ENCODE results near the gene RABL6. TPM values are rescaled to one million over a fixed set of nuclear protein-coding genes. Genes with fewer than 3 reads are reported as not detected.

RABL6 gene
- total RNA-seq, 1 experiment from 2014 or later, result 23.6 TPM

DNA sequence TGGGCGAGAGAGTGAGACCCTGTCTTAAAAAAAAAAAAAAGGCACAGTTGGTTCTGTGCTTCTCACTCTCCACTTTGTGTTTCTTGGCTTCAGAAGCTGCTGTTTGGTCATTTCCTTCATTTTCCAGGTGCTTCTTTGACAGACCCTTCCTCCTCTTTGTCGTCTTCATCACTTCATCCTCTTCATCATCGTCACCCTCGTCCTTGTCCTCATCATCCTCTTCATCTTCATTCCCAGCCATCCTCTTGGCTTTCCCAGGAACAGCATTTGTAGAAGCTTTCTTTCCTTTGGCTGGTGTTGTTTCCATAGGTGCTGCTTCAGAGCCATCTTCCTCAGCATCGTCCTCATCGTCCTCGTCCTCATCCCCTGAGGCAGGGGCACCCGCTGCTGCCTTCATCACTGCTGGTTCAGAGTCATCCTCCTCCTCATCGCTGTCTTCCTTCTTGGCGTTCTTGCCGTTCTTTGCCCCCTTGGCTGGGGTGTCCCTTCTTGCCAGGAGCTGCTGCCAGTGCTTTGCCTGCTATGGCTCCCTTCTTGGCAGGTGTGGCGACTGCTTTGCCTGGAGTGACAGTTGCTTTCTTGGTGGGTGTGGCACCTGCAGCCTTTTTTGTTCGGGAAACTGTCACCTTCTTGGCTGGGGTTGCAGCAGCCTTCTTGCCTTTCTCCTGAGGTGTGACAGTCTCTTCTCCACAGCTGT lies 7.1 kb downstream of the RABL6 start:
- DNase-seq (ENCODE audit: low spot score), result no peak

- DNase-seq (ENCODE audit: low spot score), result no peak
These were observed 7.7 kb downstream of the RABL6 start for GRCh38 chr9:136815422-136815782.

- DNase-seq (ENCODE audit: low spot score), result no peak
These were observed 13.4 kb downstream of the RABL6 start for GRCh38 chr9:136820971-136821825.

DNA sequence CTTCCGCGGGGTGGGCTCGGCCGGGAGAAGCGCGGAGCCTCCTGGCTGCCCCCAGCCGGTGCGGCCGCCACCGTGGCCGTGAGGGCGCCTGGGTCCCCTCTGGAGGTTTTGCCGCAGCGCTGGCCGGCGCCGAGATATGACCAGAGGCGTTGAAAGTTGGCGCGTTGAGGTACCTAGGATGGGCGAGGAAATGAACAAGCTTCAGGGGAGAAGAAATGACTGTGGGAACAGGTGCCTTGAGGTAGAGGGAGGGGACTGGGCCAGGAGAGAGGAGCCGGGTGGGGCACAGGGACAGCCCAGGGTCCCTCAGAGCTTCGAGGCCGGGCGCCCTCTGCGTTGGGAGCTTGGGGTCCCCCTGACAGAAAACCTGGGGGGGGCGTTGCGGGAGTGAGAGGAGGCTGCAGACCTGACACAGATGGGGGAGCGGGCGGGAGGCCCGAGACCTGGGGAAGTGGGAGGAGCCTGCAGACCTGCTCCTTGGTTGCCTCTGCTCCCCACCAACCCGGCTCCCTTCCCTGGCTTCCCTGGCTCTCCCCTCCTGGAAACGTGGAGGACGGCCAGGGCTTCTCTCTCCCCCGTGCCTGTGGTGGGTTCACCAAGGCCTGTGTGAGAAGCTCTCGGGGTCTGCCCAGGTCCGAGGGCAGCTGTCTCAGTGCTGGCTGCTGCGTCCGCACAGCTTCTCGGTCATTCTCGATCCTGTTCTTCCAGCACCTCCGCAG lies 14.2 kb downstream of the RABL6 start:
- no peak for DNase-seq (ENCODE audit: low spot score)

DNA sequence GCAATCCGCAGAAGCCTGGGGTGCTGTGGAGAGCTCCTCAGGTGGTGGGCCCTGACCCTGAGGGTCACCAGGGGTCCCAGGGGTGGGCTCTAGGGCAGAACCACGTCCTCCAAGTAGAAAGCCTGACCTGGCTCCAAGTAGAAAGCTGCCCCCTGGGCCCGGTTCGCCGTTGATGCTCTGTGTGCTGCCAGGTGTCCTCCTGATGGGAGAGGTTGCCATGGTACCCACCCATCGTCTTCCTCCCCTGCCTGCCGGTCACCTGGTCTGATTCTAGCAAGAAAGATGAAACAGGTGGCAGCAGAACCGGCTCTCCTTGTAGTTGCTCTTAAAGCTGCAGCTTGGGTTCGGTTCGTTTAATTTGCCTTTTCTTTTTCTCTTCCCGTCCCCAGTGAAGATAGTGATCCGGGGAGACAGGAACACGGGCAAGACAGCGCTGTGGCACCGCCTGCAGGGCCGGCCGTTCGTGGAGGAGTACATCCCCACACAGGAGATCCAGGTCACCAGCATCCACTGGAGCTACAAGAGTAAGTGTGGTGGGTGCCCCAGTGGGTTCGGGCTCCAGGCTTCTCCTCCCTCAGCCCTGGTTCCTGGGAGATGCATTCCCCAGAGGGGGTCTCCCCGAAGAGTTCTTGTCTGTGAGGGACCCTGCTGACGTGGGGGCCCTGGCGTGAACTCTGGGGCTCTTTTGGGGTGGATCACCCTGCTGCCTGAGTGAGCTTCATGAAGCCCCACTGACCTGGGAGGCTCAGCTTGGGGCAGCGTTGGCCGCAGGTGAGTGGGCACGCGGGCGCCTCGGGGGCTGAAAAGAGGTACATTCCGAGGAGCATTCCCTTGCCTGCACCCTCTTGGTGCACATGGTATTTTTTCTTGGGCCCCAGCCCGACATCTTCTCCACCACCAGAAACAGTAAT lies 15.6 kb downstream of the RABL6 start:
- DNase-seq (ENCODE audit: low spot score), result no peak

DNA sequence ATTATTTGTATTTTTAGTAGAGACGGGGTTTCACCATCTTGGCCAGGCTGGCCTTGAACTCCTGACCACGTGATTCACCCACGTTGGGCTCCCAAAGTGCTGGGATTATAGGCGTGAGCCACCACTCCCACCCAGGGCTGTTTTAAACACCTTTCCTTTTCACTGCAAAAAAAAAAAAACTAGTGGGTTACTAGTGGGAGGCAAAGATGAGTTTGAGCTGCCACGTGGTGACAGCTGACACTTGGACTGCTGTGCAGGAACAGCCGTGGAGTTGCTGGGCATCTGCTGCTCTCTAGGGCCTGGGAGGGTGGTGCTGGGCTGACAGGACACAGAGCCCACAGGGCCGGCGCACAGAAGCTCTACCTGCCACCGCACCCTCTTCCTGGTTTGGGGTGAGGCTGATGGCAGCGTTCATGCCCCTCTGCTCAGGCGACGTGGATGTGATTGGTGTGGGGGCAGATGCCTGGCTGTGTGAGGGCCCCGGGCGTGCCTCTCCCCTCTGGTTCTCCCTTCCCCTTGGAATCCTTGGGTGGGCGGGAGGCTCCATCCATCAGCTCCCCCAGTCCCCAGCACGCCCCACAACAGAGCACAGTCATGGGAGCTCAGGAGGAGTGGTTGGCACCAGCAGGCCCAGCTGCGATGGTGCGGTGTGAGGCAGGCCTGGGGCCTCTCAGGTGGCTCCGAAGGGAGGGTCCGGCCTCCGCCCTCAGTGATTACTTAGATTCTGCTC lies 16.9 kb downstream of the RABL6 start:
- no peak for DNase-seq (ENCODE audit: low spot score)

DNA sequence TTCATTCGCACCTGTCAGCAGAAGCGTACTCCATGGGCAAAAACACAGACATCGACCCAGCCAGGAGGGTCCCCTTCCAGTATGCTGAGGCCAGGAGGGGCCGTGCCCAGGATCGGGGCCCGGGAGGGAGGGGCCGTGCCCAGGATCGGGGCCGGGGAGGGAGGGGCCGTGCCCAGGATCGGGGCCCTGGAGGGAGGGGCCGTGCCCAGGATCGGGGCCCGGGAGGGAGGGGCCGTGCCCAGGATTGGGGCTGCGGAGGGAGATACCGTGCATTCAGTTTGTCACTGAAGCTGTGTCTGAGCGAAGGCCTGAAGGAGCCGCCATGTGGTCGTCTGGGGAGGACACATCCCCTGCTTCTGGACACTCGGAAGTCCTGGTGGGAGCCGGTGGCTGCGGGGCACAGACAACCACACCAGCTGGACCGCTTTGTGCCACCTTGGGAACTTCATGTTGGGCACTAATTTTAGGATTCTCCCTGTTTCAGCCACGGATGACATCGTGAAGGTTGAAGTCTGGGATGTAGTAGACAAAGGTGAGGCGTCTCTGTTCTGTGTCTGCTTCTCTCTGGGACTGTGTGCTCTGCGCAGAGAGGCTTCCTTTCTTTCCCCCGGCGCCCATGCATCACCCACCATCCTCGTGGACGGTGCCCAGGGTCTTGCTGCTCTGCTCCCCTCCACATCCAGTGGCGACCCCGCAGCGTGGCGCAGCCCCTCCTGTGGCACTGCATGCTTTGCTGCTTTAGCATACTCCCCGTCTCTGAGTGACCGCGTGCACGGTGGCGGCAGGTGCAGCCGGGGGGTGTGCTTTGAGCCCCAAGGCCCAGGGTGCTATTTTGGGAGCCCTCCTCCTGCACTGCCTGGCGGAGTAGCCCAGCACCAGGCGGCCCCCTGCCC lies 17.8 kb downstream of the RABL6 start:
- no peak for DNase-seq (ENCODE audit: low spot score)

GRCh38 chr9:136826188-136826541 lies 18.4 kb downstream of the RABL6 start:
- DNase-seq (ENCODE audit: low spot score), result no peak

- DNase-seq (ENCODE audit: low spot score), result no peak
These were observed 19.2 kb downstream of the RABL6 start for GRCh38 chr9:136826703-136827582.

DNA sequence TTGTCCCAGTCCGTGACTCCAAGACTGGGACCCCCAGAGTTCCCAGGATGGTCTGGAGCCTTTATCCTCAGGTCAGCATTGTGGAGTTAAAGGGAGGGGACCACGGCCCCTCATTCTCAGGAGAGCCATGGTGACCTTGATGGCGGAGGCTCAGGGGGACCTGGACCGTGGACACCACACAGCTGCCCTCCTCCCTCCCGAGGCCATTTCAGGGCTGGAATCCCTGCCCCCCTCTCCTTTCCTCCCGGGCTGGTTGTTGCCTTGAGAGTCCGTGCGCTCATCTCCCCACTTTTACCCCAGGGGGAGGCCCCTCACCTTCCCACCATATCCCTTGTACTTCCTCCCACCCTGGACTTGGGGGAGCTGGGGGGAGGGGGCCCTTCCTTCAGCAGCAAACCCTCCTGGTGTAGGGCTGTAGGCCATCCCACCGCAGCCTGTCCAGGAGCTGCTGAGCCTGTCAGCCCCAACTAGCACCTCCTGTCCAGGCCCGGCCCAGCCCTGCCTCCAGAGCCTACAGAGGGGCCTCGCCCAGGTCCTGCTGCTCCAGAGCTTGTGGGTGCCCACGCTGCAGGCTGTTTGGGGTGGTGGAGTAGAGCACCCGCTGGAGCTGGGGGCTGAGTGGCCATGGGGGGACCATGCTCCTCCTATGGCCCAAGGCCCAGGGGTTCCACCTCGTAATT lies 20.2 kb downstream of the RABL6 start:
- DNase-seq (ENCODE audit: low spot score), result no peak

GRCh38 chr9:136828474-136829140 lies 20.9 kb downstream of the RABL6 start:
- no peak for DNase-seq (ENCODE audit: low spot score)

- no peak for DNase-seq (ENCODE audit: low spot score)
These were observed 21.7 kb downstream of the RABL6 start for GRCh38 chr9:136829412-136829811.

DNA sequence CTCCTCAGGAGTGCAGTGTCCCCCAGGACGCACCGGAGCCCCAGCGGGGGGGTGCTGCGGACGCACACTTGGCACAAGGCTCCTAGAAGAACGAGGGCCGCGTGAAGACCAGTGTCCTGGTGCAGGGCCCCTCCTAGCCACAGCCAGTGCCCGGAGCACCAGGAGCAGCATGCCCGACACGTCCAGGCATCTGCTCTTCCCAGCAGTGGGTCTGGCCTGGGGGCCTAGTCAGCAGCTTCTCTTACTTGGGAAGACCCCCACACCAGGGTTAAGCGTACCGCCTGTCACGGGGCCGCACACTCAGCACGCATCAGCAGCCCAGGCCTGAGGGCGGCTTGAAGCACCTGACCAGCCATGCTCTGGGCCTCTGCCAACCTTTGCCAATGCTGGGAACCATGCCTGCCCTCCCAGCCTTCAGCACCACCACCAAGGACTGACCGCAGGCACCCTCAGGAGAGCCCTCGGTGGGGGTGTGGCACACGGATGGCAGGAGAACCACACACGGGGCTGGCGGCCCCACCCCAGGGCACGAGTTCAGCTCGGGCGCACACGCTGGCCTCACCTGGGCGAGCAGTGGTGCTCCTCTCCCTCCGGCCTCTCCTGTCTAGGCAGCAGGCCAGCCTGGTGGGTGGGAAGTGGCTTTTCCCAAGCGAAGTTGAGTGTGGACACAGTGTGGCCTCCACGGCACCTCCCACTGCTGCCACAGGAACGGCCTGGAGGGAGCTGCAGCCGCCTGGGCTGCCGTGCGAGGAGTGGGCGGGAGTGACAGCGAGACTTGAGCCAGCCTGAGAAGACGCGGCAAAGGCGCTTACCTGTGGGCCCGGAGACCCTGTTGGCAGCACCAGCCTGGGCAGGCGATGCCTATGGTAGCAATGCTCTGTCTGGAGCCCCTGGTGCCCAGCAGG lies 22.5 kb downstream of the RABL6 start:
- DNase-seq (ENCODE audit: low spot score), result no peak

DNA sequence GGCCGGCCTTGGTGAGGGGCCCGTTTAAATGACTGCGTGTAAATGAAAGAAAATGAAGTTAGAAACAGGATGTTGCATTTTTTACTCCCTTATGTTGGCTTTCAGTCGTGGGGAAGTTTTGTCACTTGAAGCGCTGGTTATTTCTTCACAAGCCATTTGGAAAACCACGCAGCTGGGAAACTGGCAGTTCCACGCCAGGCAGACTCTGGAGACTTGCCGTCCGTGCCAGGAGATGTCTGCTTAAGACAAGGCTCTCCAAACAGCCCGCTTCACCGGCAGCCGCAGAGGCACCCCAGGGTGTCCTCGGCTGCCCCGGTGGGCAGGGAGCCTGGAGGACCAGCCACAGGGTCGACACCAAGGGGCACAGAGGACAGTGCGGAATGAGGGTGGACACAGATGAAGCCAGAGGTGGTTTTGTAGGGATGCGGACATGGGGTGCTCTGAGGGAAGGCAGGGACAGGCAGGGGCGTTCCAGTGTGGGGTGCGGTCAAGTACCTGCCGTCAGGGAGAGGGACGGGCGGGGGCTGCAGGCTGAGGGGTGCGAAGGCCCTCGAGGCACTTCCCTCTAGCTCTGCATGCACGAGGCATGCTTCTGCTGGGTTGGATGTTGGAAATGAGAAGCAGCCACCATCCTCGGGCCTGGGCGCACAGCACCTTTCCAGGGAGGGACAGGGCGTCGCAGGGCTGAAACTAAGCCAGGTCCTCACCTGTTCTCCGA lies 23.4 kb downstream of the RABL6 start:
- no peak for DNase-seq (ENCODE audit: low spot score)

GRCh38 chr9:136831720-136832104 lies 24.0 kb downstream of the RABL6 start:
- DNase-seq (ENCODE audit: low spot score), result no peak

- no peak for DNase-seq (ENCODE audit: low spot score)
These were observed 24.8 kb downstream of the RABL6 start for GRCh38 chr9:136832581-136832980.
